Upper lobe of left lung (tissue), 6 donors: ENCODE results near the gene FOLR1. TPM values are rescaled to one million over a fixed set of nuclear protein-coding genes. Genes with fewer than 3 reads are reported as not detected.

Source experiments
- ATAC-seq, 2 donors: fragments of 200-7000 bp; cut with Tn5 transposase; one replicate each; pipeline ENCODE4 v1.9.1; 2022; ENCODE audit warnings: mild to moderate bottlenecking in 2 of 2, moderate library complexity in 2 of 2; ENCODE audit not compliant: low FRiP score in 2 of 2
- DNase-seq, 2 donors: peaks; one replicate each; pipeline ENCODE4 v3.0.0-alpha.2; 2019 to 2020
- H3K27ac ChIP-seq, 4 donors: fragments of 200-600 bp; sonication (generic); one replicate each; pipeline ENCODE4 v1.5.1; 2016 to 2019
- H3K27me3 ChIP-seq, 4 donors: fragments of 200-600 bp; sonication (generic); one replicate each; pipeline ENCODE4 v1.5.1; 2017 to 2019
- H3K36me3 ChIP-seq, 4 donors: fragments of 200-600 bp; sonication (generic); one replicate each; pipeline ENCODE4 v1.5.1; 2016 to 2019
- H3K4me1 ChIP-seq, 4 donors: fragments of 200-600 bp; sonication (generic); one replicate each; pipeline ENCODE4 v1.5.1; 2018 to 2019
- H3K4me3 ChIP-seq, 4 donors: fragments of 200-600 bp; sonication (generic); one replicate each; pipeline ENCODE4 v1.5.1; 2017 to 2019; ENCODE audit warnings: mild to moderate bottlenecking in 2 of 4, moderate library complexity in 1 of 4
- H3K9me3 ChIP-seq, 4 donors: fragments of 200-600 bp; sonication (generic); one replicate each; pipeline ENCODE4 v1.5.1; 2018 to 2019
- EP300 ChIP-seq, 4 donors: sonication (generic); formaldehyde crosslinking; IDR thresholded peaks; one replicate each; pipeline ENCODE4 v1.5.1; 2017; ENCODE audit warnings: antibody characterized with exemption in 4 of 4, control low read depth in 2 of 4
- POLR2A ChIP-seq, 4 donors: fragments of 450-650 bp; IDR thresholded peaks; one replicate each; pipeline ENCODE4 v1.5.1; 2016 to 2017; ENCODE audit warnings: antibody characterized with exemption in 4 of 4, mild to moderate bottlenecking in 2 of 4
- POLR2AphosphoS5 ChIP-seq, 2 donors: sonication (generic); formaldehyde crosslinking; IDR thresholded peaks; one replicate each; pipeline ENCODE4 v1.5.1; 2017; ENCODE audit warnings: antibody characterized with exemption in 2 of 2
- WGBS, 2 donors: methylation state at CpG; one replicate each; pipeline ENCODE4 v1.1.5; 2017 to 2018; 5-methylcytosine and 5-hydroxymethylcytosine counted together
- total RNA-seq, 6 donors: library from RNA; depleted of rRNA in 4 of 6; stranded (reverse); fragments of >200 nt in 4 of 6; gene quantifications; one replicate each; pipeline versions ENCODE4 v1.1.0 to v1.2.1, GENCODE V29; 2016 to 2021
- TF ChIP-seq, protein P1 (sequence below), 6 experiments: fragments of 450-650 bp in 4 of 6; fragments of 200-600 bp in 2 of 6; sonication (generic) in 2 of 6; IDR thresholded peaks; one replicate each; pipeline ENCODE4 v1.5.1; 2016 to 2019; ENCODE audit warnings: antibody characterized with exemption in 6 of 6
- donor health status: DM: no; HTN: no; CAD: no; lungs with moderate emphysema.
- donor health status: DM: no; HTN: yes; CAD: no; lungs with severe emphysema.

Gene FOLR1
- total RNA-seq, 6 donors from 2014 or later: 132 to 523 (median 171) TPM

DNA sequence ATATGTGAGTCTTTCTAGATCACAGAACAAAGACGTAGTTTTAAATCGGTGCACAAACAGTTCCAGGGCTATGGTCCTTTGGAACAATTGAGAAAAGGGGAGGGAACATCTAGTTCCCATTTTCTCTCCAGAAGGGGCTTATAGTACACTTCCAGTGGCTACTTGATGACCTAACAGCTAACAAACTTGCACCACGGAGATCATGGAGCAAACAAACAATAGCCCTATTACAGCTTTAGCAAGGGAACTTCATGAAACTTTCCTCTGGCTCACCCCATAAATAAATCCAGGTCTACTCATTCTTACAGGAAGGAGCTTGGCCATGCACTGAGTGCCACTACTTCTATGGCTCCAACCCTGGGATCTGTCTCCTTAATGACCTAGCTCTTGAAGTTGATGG lies 16.3 kb downstream of the FOLR1 start:
- ATAC-seq: peak in 1 of 2 donors; percentile 29
- Histone ChIP-seq H3K36me3 (no peaks in the 10 kb centered on the region), H3K9me3 (no peaks in the 10 kb centered on the region), H3K4me1 (no peaks in the 10 kb centered on the region), H3K4me3 (no peak overlapping the region), H3K27me3 (no peaks in the 10 kb centered on the region), H3K27ac (peak overlapping the region in 2 of 4 donors; percentile 27 to 33)
- WGBS, 2 donors: 71 to 75% methylated on average over 3 of the region's 3 CpGs
- no peak for DNase-seq
- peak in 1 of 4 donors; percentile 39 for TF ChIP-seq POLR2A (IDR thresholded peaks at IDR 0.05)
- no peak for TF ChIP-seq EP300 (IDR thresholded peaks at IDR 0.05)

GRCh38 chr11:72209101-72209500 lies 17.2 kb downstream of the FOLR1 start:
- peak in 1 of 2 donors; percentile 43 for DNase-seq
- peak overlapping the region in 1 of 4 donors; percentile 27 for H3K27ac ChIP-seq
- H3K36me3 ChIP-seq: no peaks in the 10 kb centered on the region
- peak in 1 of 2 donors; percentile 35 for ATAC-seq
- no peak overlapping the region for H3K4me3 ChIP-seq
- H3K27me3 ChIP-seq: no peaks in the 10 kb centered on the region
- H3K4me1 ChIP-seq: no peaks in the 10 kb centered on the region
- WGBS, 2 donors: 78 to 81% methylated on average over 4 of the region's 4 CpGs
- H3K9me3 ChIP-seq: no peaks in the 10 kb centered on the region
- TF ChIP-seq POLR2A (IDR thresholded peaks at IDR 0.05) (peak in 1 of 4 donors; percentile 25), EP300 (IDR thresholded peaks at IDR 0.05) (no peak), POLR2AphosphoS5 (IDR thresholded peaks at IDR 0.05) (no peak)
- TF ChIP-seq, protein P1, sequence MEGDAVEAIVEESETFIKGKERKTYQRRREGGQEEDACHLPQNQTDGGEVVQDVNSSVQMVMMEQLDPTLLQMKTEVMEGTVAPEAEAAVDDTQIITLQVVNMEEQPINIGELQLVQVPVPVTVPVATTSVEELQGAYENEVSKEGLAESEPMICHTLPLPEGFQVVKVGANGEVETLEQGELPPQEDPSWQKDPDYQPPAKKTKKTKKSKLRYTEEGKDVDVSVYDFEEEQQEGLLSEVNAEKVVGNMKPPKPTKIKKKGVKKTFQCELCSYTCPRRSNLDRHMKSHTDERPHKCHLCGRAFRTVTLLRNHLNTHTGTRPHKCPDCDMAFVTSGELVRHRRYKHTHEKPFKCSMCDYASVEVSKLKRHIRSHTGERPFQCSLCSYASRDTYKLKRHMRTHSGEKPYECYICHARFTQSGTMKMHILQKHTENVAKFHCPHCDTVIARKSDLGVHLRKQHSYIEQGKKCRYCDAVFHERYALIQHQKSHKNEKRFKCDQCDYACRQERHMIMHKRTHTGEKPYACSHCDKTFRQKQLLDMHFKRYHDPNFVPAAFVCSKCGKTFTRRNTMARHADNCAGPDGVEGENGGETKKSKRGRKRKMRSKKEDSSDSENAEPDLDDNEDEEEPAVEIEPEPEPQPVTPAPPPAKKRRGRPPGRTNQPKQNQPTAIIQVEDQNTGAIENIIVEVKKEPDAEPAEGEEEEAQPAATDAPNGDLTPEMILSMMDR (IDR thresholded peaks at IDR 0.05): no peak

DNA sequence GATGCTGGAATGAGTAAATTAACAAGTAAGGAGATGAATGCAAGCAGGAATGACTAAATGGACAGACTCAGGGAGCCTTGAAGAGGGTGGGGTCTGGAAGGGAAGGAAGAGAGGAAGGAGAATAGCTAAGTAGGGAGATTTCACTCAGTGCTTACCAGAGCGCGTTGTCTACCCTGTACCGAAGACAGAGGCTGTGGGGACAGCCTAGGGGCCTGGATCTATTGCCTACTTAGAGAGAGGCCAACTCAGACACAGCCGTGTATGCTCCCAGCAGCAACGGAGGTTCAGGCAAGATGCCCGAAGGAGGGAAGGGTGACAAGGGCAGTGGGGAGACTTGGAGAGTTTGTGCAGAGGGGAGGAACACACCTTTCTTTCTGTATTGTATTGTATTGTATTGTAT lies 24.7 kb downstream of the FOLR1 start, which contains the start of gene FOLR2:
Gene FOLR2 (plus strand): TSS at position 157 of the 400 bp plus-strand sequence. CDS start 1,791 bp downstream, outside the sequence.
- no peak for DNase-seq
- Histone ChIP-seq H3K4me1 (peaks cover 0 to 5% (median 2%) of the 10 kb centered on the region in 4 donors), H3K36me3 (no peaks in the 10 kb centered on the region), H3K9me3 (no peaks in the 10 kb centered on the region), H3K4me3 (no peak within 1 kb of the TSS), H3K27me3 (no peaks in the 10 kb centered on the region), H3K27ac (peak within 1 kb of the TSS in 1 of 4 donors; percentile 43)
- peak; percentile 60 for ATAC-seq
- TF ChIP-seq POLR2AphosphoS5 (IDR thresholded peaks at IDR 0.05) (no peak), POLR2A (IDR thresholded peaks at IDR 0.05) (no peak), EP300 (IDR thresholded peaks at IDR 0.05) (no peak)
- TF ChIP-seq, protein P1 (IDR thresholded peaks at IDR 0.05): no peak
- WGBS, 2 donors: 70 to 90% methylated on average over 5 to 6 of the region's 6 CpGs

- H3K36me3 ChIP-seq: no peaks in the 10 kb centered on the region
- H3K4me1 ChIP-seq: peaks cover 8 to 17% (median 14%) of the 10 kb centered on the region in 4 donors
- peak overlapping the region in 2 of 4 donors; percentile 9 to 46 for H3K27ac ChIP-seq
- ATAC-seq: peak in 1 of 2 donors; percentile 23
- no peak overlapping the region for H3K4me3 ChIP-seq
- no peaks in the 10 kb centered on the region for H3K27me3 ChIP-seq
- TF ChIP-seq POLR2A (IDR thresholded peaks at IDR 0.05): no peak
- DNase-seq: no peak
- 30 to 35% methylated on average over 2 of the region's 2 CpGs for WGBS, 2 donors
- H3K9me3 ChIP-seq: no peaks in the 10 kb centered on the region
Observed at GRCh38 chr11:72217841-72218240, 25.9 kb downstream of the FOLR1 start.

- ATAC-seq: no peak
- Histone ChIP-seq H3K27ac (peak overlapping the region in 2 of 4 donors; percentile 9 to 46), H3K27me3 (no peaks in the 10 kb centered on the region), H3K36me3 (no peaks in the 10 kb centered on the region), H3K4me1 (peaks cover 8 to 18% (median 15%) of the 10 kb centered on the region in 4 donors), H3K9me3 (no peaks in the 10 kb centered on the region), H3K4me3 (no peak overlapping the region)
- DNase-seq: no peak
- 89 to 96% methylated on average over 4 to 5 of the region's 5 CpGs for WGBS, 2 donors
- TF ChIP-seq POLR2AphosphoS5 (IDR thresholded peaks at IDR 0.05) (no peak), EP300 (IDR thresholded peaks at IDR 0.05) (no peak), POLR2A (IDR thresholded peaks at IDR 0.05) (no peak)
- TF ChIP-seq, protein P1 (IDR thresholded peaks at IDR 0.05): no peak
Observed at GRCh38 chr11:72218251-72218745, 26.4 kb downstream of the FOLR1 start.
